GM12875 (cell line): ENCODE measurements around the gene KCNH4.

Experiments
- H3K4me3 ChIP-seq: one replicate; pipeline ENCODE4 v1.5.1; 2011; ENCODE audit warnings: low read depth, low read length, control low read depth
- TF ChIP-seq, protein P1 (sequence below): IDR thresholded peaks from 2 replicates; pipeline ENCODE4 v1.5.1; 2011; ENCODE audit warnings: low read depth, mild to moderate bottlenecking, control low read depth, inconsistent platforms, low read length, moderate library complexity, borderline replicate concordance; ENCODE audit not compliant: insufficient read depth

Gene KCNH4

DNA sequence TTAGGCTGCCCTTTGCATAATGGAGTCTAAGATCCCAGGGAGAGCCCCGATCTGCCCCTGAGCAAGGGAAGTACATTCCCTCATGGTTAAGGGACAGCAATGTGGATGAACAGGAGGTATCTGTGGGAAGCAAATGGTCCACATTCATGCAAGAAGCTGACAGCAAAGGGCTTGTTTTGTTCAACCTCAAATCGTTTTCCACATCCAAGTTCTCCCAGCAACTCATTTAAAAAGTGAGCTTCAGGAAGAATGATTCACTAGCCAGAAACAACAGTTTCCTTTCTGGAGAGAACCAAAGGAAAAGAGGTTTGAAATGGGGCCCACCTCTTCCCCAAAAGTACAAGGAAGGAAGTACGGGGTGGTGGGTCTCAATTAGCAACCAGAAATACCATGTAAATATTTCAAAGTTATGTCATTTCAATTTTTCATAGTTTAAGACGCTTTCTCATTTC is 48.9 kb downstream of the KCNH4 start:
- H3K4me3 ChIP-seq, result no peak overlapping the region
- TF ChIP-seq, protein P1, sequence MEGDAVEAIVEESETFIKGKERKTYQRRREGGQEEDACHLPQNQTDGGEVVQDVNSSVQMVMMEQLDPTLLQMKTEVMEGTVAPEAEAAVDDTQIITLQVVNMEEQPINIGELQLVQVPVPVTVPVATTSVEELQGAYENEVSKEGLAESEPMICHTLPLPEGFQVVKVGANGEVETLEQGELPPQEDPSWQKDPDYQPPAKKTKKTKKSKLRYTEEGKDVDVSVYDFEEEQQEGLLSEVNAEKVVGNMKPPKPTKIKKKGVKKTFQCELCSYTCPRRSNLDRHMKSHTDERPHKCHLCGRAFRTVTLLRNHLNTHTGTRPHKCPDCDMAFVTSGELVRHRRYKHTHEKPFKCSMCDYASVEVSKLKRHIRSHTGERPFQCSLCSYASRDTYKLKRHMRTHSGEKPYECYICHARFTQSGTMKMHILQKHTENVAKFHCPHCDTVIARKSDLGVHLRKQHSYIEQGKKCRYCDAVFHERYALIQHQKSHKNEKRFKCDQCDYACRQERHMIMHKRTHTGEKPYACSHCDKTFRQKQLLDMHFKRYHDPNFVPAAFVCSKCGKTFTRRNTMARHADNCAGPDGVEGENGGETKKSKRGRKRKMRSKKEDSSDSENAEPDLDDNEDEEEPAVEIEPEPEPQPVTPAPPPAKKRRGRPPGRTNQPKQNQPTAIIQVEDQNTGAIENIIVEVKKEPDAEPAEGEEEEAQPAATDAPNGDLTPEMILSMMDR, result no peak

DNA sequence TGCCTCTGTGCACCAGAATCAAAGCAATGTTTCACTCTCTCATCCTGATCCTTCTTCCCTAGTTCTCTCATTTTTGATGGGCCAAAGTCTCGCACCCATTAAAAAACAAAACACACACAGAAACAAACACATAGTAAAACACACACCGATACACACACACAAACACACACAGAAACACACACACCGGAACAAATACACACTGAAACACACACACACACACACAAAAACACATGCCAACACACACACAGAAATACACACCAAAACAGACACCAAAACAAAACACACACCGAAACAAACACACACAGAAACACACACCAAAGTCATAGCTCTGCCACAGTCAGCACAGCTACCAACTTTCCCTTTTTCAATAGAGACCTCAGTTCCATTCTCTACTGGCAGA is 49.7 kb downstream of the KCNH4 start:
- TF ChIP-seq, protein P1, result no peak
- no peak overlapping the region for H3K4me3 ChIP-seq

DNA sequence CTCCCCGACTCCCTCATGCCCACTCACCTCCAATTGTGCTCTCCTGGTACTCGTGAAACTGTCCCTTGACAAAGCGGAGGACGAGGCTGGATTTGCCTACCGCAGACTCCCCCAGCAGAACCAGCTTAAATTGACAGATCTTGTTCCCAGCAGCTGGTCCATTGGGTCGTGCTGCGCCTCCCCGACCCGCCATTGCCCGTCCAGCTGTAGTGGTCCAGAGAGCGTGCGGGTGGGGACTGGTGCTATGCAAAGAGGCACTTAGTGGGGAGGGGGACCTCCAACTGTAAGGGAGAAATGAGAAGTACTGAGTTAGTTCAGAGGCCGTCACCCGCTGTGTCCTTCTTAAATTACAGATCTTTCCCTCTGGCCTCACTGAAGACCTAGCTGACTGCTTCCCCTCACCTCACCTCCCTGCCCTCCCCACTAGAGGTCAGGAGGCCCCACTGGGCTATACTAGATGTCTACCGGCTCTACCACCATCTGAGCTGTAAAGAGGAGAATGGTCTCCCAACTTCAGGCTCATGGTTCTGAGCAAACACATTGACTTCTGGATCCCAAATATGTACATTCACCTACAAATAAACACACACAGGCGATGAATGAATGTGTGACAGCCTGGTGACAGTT is 50.5 kb downstream of the KCNH4 start:
- no peak overlapping the region for H3K4me3 ChIP-seq
- TF ChIP-seq, protein P1, result no peak

DNA sequence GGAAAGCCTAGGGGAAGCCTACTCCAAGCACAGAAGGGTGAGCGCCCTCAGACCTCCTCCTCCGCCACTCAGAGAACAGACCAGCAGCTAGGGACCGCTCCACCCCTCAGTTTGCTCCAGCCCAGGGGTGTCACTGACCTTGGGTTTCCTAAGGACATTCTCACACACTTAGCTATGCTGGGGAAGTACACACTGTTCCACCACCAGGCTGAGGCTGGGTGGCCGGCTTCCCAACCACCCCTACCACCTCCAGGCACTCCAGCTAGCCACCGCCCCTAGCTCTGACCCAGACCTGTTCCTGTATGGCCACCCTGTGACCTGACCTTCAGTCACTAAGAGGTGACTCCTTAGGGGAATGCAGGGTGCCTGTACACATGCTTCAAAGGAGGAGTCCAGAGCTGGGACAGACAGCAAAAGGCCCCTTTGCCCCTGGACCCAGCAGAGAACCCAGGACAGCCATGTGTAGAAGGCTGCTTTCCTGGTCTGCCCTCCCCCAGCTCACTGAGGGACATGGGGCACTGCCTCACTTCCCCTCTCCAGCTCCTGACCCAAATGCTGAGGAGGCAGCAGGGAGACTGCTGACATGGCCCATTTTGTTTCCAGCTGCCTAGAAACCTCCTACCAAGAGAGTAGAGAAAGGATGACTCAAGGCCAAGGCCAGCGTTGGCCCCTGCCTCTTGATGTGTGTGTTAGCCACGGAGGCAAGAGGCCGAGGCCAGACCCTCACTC is 51.7 kb downstream of the KCNH4 start:
- TF ChIP-seq, protein P1, result no peak
- H3K4me3 ChIP-seq, result no peak overlapping the region

DNA sequence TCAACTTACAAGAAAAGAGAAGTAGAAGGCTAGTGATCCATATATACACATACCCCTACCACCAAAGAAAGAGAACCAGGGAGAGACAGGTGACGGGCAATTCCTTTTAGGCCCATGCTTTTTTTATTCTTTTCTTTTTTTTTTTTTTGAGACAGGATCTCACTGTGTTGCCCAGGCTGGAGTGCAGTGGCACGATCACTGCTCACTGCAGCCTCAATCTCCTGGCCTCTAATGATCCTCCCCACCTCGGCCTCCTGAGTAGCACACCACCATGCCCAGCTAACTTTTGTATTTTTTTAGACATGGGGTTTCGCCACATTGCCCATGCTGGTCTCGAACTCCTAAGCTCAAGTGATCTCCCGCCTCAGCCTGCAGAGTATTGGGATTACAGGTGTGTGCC is 53.5 kb downstream of the KCNH4 start:
- H3K4me3 ChIP-seq, result no peak overlapping the region
- TF ChIP-seq, protein P1, result no peak

DNA sequence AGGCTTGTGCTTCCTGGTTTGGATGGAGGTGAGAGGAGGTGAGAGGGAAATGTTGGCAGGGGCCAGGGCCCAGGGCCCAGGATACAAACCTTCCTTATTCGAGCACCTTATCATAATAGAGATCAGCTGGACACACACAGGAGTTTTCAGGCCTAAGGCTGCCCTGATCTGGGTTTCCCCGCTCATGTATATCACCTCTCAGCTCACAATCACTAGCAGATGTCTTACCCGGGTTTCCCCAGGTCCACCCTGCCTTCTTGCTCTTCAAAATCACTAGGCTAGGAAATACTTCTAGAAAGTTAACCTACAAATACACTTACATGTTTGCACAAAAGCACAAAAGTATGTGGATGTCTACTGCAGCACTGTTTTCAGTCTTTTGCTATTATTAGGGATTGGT is 54.1 kb downstream of the KCNH4 start:
- TF ChIP-seq, protein P1, result no peak
- H3K4me3 ChIP-seq, result no peak overlapping the region

DNA sequence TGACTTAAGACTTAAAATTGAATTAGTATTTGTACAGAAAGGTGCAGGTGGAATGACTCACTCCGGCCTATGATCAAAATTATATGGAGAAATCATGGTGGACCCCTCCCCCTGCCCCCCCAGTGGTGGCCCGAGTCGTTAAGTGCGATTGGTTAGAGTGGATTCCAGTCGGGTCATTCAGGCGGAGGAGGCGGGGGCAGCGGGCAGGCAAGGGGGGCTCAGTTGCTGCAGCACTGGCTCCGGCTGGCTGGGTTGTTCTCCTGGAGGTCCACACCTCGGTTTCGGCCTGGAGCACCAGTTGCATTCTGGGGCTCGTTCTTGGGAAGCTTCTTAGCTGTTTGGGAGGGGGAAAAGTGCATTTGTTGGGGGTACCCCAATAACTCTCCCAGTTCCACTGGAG is 55.4 kb downstream of the KCNH4 start:
- no peak overlapping the region for H3K4me3 ChIP-seq
- TF ChIP-seq, protein P1, result no peak
